Upper lobe of left lung (tissue), 6 donors: ENCODE measurements around the gene TJP2. TPM values are rescaled to one million over a fixed set of nuclear protein-coding genes. Genes with fewer than 3 reads are reported as not detected.

Source experiments
- ATAC-seq, 2 donors: fragments of 200-7000 bp; cut with Tn5 transposase; one replicate each; pipeline ENCODE4 v1.9.1; 2022; ENCODE audit warnings: mild to moderate bottlenecking in 2 of 2, moderate library complexity in 2 of 2; ENCODE audit not compliant: low FRiP score in 2 of 2
- DNase-seq, 2 donors: peaks; one replicate each; pipeline ENCODE4 v3.0.0-alpha.2; 2019 to 2020
- H3K27ac ChIP-seq, 4 donors: fragments of 200-600 bp; sonication (generic); one replicate each; pipeline ENCODE4 v1.5.1; 2016 to 2019
- H3K27me3 ChIP-seq, 4 donors: fragments of 200-600 bp; sonication (generic); one replicate each; pipeline ENCODE4 v1.5.1; 2017 to 2019
- H3K36me3 ChIP-seq, 4 donors: fragments of 200-600 bp; sonication (generic); one replicate each; pipeline ENCODE4 v1.5.1; 2016 to 2019
- H3K4me1 ChIP-seq, 4 donors: fragments of 200-600 bp; sonication (generic); one replicate each; pipeline ENCODE4 v1.5.1; 2018 to 2019
- H3K4me3 ChIP-seq, 4 donors: fragments of 200-600 bp; sonication (generic); one replicate each; pipeline ENCODE4 v1.5.1; 2017 to 2019; ENCODE audit warnings: mild to moderate bottlenecking in 2 of 4, moderate library complexity in 1 of 4
- H3K9me3 ChIP-seq, 4 donors: fragments of 200-600 bp; sonication (generic); one replicate each; pipeline ENCODE4 v1.5.1; 2018 to 2019
- EP300 ChIP-seq, 4 donors: sonication (generic); formaldehyde crosslinking; IDR thresholded peaks; one replicate each; pipeline ENCODE4 v1.5.1; 2017; ENCODE audit warnings: antibody characterized with exemption in 4 of 4, control low read depth in 2 of 4
- POLR2A ChIP-seq, 4 donors: fragments of 450-650 bp; IDR thresholded peaks; one replicate each; pipeline ENCODE4 v1.5.1; 2016 to 2017; ENCODE audit warnings: antibody characterized with exemption in 4 of 4, mild to moderate bottlenecking in 2 of 4
- POLR2AphosphoS5 ChIP-seq, 2 donors: sonication (generic); formaldehyde crosslinking; IDR thresholded peaks; one replicate each; pipeline ENCODE4 v1.5.1; 2017; ENCODE audit warnings: antibody characterized with exemption in 2 of 2
- WGBS, 2 donors: methylation state at CpG; one replicate each; pipeline ENCODE4 v1.1.5; 2017 to 2018; 5-methylcytosine and 5-hydroxymethylcytosine counted together
- total RNA-seq, 6 donors: library from RNA; depleted of rRNA in 4 of 6; stranded (reverse); fragments of >200 nt in 4 of 6; gene quantifications; one replicate each; pipeline versions ENCODE4 v1.1.0 to v1.2.1, GENCODE V29; 2016 to 2021
- TF ChIP-seq, protein P1 (sequence below), 6 experiments: fragments of 450-650 bp in 4 of 6; fragments of 200-600 bp in 2 of 6; sonication (generic) in 2 of 6; IDR thresholded peaks; one replicate each; pipeline ENCODE4 v1.5.1; 2016 to 2019; ENCODE audit warnings: antibody characterized with exemption in 6 of 6
- donor health status: DM: no; HTN: no; CAD: no; lungs with moderate emphysema.
- donor health status: DM: no; HTN: yes; CAD: no; lungs with severe emphysema.

TJP2 gene
- 100 to 1,000 TPM in 5 of 6 donors, 10 to 100 TPM in 1; 98.3 to 270 (median 185) TPM for total RNA-seq

DNA sequence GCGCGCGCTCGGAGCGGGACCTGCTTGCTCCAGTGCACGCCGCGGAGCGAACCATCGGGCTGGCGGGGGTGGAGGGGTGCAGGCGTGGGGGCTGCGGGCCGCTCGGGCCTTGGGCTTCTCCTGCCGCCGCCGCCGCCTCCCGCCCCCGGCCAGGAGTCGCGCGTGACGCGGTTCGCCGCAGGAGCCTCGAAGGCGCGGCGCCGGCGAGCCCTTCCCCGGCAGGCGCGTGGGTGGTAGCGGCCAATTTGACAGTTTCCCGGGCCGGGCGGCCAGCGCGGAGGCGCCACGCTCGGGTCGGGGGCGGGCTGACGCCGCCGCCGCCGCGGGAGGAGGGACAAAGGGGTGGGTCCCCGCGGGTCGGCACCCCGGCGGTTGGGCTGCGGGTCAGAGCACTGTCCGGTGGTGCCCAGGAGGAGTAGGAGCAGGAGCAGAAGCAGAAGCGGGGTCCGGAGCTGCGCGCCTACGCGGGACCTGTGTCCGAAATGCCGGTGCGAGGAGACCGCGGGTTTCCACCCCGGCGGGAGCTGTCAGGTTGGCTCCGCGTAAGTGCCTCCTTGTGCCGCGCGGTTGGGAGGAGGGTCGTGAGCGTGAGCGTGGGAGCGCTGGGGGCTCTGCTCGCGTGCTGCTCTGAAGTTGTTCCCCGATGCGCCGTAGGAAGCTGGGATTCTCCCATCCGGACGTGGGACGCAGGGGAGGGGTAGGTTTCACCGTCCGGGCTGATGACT is at the start of gene TJP2:
TSS of gene TJP2 (plus strand) at position 387 of the 725 bp plus-strand sequence. CDS start at position 483, 96 bp downstream.
- H3K27me3 ChIP-seq: no peaks in the 10 kb centered on the region
- DNase-seq (peak; percentile 61 to 93), ATAC-seq (peak; percentile 42 to 83)
- H3K27ac ChIP-seq: peak within 1 kb of the TSS; percentile 82 to 92 (median 87)
- peaks cover 44 to 75% (median 64%) of the 10 kb centered on the region in 4 donors for H3K4me1 ChIP-seq
- H3K9me3 ChIP-seq: no peaks in the 10 kb centered on the region
- TF ChIP-seq EP300 (IDR thresholded peaks at IDR 0.05) (no peak), POLR2AphosphoS5 (IDR thresholded peaks at IDR 0.05) (peak; percentile 50 to 73), POLR2A (IDR thresholded peaks at IDR 0.05) (peak in 2 of 4 donors; percentile 50 to 58)
- 17% methylated on average over 47 of the region's 93 CpGs; no CpG with 5 or more reads in 1 of the 2 donors for WGBS, 2 donors
- H3K4me3 ChIP-seq: peak within 1 kb of the TSS; percentile 38 to 79 (median 66)
- H3K36me3 ChIP-seq: no peaks in the 10 kb centered on the region

DNA sequence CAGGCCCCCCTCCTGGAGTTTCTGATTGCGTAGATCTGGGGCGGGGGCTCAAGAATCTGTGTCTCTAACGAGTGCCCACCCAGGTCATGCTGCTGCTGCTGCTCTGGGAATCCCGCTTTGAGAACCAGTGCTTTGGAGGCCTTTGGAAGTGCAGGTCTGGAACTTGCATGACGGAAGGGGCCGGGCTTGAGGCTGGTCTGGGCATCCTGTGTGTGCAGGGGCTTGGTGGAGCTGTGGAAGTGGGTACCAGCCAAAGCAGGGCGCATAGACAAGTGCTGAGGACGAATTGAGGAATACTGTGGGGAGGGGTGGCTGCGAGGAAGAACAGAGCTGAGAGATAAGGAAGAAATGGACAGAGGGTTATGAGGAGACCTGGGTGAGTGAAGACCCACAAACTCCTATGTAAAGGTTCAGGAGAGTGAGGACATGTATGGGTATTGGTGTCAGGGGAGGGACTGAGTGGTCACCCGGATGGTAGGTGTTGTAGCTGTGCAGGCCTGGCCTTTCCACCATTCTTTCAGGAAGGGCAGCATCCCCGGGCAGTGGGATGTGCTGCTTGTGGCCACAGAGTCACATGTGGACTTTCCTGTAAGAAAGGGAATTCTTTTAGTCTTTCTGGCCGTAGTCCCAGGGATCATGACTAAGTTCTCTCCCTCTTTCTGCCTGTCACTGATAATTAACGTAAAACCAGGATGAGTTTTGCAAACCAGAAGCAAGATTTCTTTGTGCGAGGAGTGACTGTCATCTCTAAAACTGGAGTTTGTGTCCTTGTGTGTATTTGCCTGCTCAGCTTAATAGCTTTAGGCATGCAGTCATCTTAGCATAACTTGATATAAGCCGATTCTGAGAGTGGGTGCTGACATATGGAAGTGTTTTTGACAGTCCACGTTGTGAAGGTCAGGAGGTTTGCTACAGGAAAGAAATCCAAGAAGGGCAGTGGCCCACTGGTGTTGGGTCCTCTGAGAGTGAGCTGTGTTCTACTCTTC is 43.3 kb upstream of the TJP2 start:
- ATAC-seq: peak; percentile 18 to 30
- Histone ChIP-seq H3K9me3 (no peaks in the 10 kb centered on the region), H3K4me1 (peaks cover 16 to 41% (median 26%) of the 10 kb centered on the region in 4 donors), H3K27me3 (no peaks in the 10 kb centered on the region), H3K4me3 (no peak overlapping the region), H3K36me3 (peaks cover 0 to 2% (median 0%) of the 10 kb centered on the region in 4 donors), H3K27ac (peak overlapping the region in 1 of 4 donors; percentile 48)
- 64 to 66% methylated on average over 16 of the region's 16 CpGs for WGBS, 2 donors
- DNase-seq: peak in 1 of 2 donors; percentile 17
- TF ChIP-seq, protein P1, sequence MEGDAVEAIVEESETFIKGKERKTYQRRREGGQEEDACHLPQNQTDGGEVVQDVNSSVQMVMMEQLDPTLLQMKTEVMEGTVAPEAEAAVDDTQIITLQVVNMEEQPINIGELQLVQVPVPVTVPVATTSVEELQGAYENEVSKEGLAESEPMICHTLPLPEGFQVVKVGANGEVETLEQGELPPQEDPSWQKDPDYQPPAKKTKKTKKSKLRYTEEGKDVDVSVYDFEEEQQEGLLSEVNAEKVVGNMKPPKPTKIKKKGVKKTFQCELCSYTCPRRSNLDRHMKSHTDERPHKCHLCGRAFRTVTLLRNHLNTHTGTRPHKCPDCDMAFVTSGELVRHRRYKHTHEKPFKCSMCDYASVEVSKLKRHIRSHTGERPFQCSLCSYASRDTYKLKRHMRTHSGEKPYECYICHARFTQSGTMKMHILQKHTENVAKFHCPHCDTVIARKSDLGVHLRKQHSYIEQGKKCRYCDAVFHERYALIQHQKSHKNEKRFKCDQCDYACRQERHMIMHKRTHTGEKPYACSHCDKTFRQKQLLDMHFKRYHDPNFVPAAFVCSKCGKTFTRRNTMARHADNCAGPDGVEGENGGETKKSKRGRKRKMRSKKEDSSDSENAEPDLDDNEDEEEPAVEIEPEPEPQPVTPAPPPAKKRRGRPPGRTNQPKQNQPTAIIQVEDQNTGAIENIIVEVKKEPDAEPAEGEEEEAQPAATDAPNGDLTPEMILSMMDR (IDR thresholded peaks at IDR 0.05): no peak

DNA sequence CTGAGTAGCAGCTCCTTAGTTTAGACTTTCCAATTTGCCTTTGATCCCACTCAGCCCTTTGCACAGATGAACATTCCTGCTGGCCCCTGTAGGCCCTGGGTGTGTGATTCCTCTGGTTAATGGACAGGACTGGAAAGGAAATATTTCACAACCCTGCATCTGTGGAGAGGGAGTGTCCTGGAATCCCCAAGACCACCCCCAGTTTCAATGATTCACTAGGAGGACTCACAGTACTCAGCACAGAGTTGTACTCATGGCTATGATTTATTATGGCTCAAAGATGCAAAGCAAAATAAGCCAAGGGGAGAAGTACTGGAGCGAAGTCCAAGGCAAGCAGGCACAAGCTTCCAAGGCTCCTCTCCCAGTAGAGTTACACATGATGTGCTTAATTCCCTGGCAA is 42.4 kb upstream of the TJP2 start:
- ATAC-seq: peak; percentile 58 to 93
- WGBS, 2 donors: 80 to 97% methylated on average over 1 of the region's 1 CpG
- Histone ChIP-seq H3K36me3 (peaks cover 0 to 2% (median 0%) of the 10 kb centered on the region in 4 donors), H3K4me1 (peaks cover 20 to 41% (median 28%) of the 10 kb centered on the region in 4 donors), H3K27me3 (no peaks in the 10 kb centered on the region), H3K4me3 (no peak overlapping the region), H3K27ac (no peak overlapping the region), H3K9me3 (no peaks in the 10 kb centered on the region)
- TF ChIP-seq, protein P1 (IDR thresholded peaks at IDR 0.05): no peak
- TF ChIP-seq EP300 (IDR thresholded peaks at IDR 0.05) (no peak), POLR2A (IDR thresholded peaks at IDR 0.05) (no peak), POLR2AphosphoS5 (IDR thresholded peaks at IDR 0.05) (no peak)
- no peak for DNase-seq

DNA sequence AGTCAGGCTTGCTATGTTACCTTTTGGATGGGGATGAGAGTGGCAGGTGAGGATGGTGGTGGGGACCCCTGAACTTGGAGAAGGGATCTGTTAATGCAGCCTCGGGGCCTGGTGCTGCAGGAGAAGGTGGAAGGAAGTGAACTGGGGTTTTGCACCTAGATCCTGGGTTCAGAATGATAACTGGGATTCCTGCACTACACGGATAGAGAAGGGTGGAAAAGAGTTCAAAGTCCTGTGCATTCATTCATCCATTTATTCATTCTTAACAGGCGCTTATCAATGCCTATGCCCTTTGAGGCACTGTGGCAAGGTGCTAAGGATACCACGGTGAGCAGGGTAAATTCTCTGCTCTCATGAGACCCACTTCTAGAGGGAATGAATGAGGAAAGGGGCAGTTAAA is 41.7 kb upstream of the TJP2 start:
- DNase-seq (no peak), ATAC-seq (no peak)
- Histone ChIP-seq H3K9me3 (no peaks in the 10 kb centered on the region), H3K27me3 (no peaks in the 10 kb centered on the region), H3K4me1 (peaks cover 20 to 41% (median 29%) of the 10 kb centered on the region in 4 donors), H3K4me3 (no peak overlapping the region), H3K36me3 (peaks cover 0 to 2% (median 0%) of the 10 kb centered on the region in 4 donors), H3K27ac (no peak overlapping the region)
- TF ChIP-seq, protein P1 (IDR thresholded peaks at IDR 0.05): no peak
- TF ChIP-seq POLR2A (IDR thresholded peaks at IDR 0.05) (no peak), POLR2AphosphoS5 (IDR thresholded peaks at IDR 0.05) (no peak), EP300 (IDR thresholded peaks at IDR 0.05) (no peak)
- 82 to 93% methylated on average over 4 of the region's 4 CpGs for WGBS, 2 donors

DNA sequence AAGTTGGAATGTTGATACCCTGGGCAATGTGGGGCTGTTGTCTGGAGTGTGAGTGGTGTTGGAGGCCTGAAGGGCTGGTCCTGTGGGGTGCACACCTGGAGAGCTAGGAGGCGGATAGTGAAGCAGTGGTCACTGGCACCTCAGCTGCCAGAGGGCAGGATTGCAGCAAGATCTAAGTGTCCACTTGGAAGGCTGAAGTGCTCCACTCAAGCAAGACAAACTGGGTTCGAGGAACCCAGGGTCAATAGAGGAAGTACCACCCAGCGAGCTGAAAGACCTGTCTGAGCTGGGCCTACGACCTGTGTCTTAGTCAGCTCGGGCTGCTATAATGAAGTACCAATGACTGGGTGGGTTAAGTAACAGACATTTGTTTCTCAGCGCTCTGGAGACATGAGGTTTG is 39.7 kb upstream of the TJP2 start:
- Histone ChIP-seq H3K36me3 (no peaks in the 10 kb centered on the region), H3K9me3 (no peaks in the 10 kb centered on the region), H3K27me3 (no peaks in the 10 kb centered on the region), H3K27ac (peak overlapping the region in 1 of 4 donors; percentile 3), H3K4me3 (no peak overlapping the region), H3K4me1 (peaks cover 20 to 34% (median 29%) of the 10 kb centered on the region in 4 donors)
- TF ChIP-seq POLR2AphosphoS5 (IDR thresholded peaks at IDR 0.05) (peak; percentile 41 to 71), POLR2A (IDR thresholded peaks at IDR 0.05) (no peak), EP300 (IDR thresholded peaks at IDR 0.05) (peak in 1 of 4 donors; percentile 85)
- TF ChIP-seq, protein P1 (IDR thresholded peaks at IDR 0.05): no peak
- peak in 1 of 2 donors; percentile 88 for DNase-seq
- WGBS, 2 donors: 67 to 68% methylated on average over 4 to 6 of the region's 6 CpGs
- ATAC-seq: peak; percentile 19 to 78
